IPS-18c (cell line): ENCODE results near the gene TVP23A.
A peak's percentile ranks its signal among the peaks of the same experiment; 100 is the strongest.

ENCODE experiments used
- H3K4me3 ChIP-seq: 2 replicates; pipeline ENCODE4 v1.7.0; 2013; ENCODE audit warnings: low read depth, mild to moderate bottlenecking, low read length, moderate library complexity; ENCODE audit not compliant: insufficient read depth
- H3K9me3 ChIP-seq: one replicate; pipeline ENCODE4 v1.6.1; 2013; ENCODE audit warnings: mild to moderate bottlenecking, low read length, moderate library complexity; ENCODE audit not compliant: control insufficient read depth, insufficient read depth

TVP23A gene

DNA sequence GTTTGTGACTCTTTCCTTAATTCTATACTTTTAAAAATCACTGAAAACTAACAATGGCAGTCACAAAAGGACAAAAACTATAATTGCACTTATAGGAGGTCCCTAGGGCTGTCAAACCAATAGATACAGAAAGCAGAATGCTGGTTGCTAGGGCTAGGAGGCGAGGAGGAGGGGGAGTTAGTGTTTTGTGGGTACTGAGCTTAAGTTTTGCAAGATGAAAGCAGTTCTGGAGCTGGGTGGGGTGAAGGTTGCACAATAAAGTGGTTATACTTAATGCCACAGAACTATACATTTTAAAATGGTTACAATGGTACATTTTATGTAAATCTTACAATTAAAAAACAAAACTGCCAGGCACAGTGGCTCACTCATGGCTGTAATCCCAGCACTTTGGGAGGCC, 47.7 kb downstream of the TVP23A start:
- Histone ChIP-seq H3K9me3 (no peaks in the 10 kb centered on the region), H3K4me3 (no peak overlapping the region)

GRCh38 chr16:10769381-10769780, 49.2 kb downstream of the TVP23A start:
- Histone ChIP-seq H3K9me3 (no peaks in the 10 kb centered on the region), H3K4me3 (no peak overlapping the region)

- Histone ChIP-seq H3K9me3 (no peaks in the 10 kb centered on the region), H3K4me3 (no peak overlapping the region)
Measured at GRCh38 chr16:10767127-10767526, 51.5 kb downstream of the TVP23A start.

DNA sequence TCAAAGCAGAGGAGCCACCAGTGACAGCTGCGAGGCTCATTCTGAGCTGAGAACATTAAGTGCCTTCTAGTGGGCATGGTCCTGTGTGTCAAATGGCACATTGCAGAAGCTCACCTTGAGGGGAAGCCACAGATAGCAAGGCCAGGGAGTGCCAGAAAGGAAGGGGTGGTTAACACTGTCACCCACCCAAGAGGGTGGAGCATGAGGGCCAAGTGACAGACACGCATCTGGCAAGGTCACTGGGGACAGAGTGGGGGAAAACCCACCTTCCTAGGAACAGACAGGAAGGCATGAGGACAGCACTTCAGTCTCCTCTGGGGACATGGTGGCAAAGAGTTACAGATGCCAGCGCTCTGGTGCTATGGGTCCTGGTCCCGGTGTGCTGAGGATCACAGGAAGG, 52.8 kb downstream of the TVP23A start:
- Histone ChIP-seq H3K4me3 (no peak overlapping the region), H3K9me3 (no peaks in the 10 kb centered on the region)

- Histone ChIP-seq H3K4me3 (no peak overlapping the region), H3K9me3 (peaks cover 2% of the 10 kb centered on the region)
Measured at GRCh38 chr16:10763456-10763855, 55.1 kb downstream of the TVP23A start.

DNA sequence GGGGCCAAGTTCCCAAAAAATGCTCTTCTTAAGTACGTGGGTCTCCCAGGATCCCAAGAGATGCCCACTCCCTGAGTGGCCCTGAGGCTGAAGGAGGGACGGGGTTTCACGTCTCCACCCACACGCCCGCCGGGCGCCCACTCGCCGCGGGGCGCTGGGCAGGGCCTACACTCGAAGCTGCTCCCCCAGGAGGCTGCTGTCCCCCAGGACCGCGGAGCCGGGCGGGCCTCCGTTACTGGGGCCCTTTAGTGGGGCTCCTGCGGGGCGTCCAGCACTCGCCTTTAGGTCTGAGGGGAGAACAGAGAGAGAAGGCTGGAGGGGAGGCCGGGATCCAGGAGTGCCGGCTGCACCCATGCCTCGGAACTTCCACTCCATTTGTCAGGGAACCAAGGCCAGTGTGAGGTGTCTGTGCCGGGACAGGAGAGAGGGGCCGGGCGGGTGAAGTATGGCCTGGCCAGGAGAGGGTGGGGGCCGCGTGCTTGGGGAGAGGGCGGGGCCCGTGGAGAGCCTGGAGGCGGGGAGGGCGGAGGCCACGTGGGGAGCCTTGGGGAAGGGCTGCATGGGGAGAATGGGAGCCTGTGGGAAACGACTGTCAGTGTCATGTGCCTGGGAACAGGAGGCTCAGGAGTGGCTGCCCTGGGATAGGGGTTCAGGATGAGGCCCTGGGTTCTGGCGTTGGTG, 56.1 kb downstream of the TVP23A start:
- Histone ChIP-seq H3K4me3 (no peak overlapping the region), H3K9me3 (peaks cover 2% of the 10 kb centered on the region)

DNA sequence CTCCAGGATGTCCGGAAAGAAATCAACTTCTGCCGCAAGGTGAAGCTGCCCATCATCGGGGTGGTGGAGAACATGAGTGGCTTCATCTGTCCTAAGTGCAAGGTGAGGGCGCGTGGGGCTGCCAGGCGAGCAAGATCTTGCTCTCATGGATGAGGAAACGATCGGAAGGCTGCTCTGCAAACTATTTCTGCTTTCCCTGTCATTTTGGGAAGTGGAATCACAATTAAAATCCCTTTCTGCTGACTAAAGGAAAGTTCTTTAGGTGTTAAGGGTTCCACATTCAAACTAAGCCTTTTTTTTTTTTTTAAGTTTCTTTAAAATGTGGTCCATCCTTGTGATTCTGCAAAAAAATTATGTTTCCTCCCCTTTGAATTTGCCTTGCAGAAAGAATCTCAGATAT, 57.2 kb downstream of the TVP23A start:
- H3K9me3 ChIP-seq, result peaks cover 2% of the 10 kb centered on the region
- H3K4me3 ChIP-seq, result no peak overlapping the region

- Histone ChIP-seq H3K9me3 (peaks cover 2% of the 10 kb centered on the region), H3K4me3 (no peak overlapping the region)
Measured at GRCh38 chr16:10760858-10761257, 57.7 kb downstream of the TVP23A start.

DNA sequence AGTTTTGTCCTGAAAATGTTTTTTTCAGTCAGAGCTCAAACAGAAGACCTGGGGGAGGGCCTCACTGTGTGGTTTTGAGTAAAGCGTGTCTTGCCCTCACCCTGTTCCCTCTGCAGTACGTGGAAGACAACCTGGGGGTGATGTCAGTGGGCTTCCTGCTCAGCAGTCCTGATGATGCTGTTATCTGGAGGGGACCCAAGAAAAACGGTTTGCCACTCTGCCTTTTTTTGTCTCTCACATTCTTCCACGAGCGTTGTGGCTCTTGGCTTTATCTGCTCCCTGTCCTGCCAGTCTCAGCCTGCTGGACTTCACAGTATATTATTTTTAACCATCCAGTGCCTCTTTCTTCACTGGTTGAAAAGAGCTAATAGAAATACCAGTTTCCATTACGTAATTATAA, 62.0 kb downstream of the TVP23A start:
- Histone ChIP-seq H3K9me3 (peaks cover 2% of the 10 kb centered on the region), H3K4me3 (no peak overlapping the region)

GRCh38 chr16:10754941-10755340, 63.7 kb downstream of the TVP23A start:
- Histone ChIP-seq H3K9me3 (peaks cover 2% of the 10 kb centered on the region), H3K4me3 (no peak overlapping the region)

GRCh38 chr16:10753670-10754069, 64.9 kb downstream of the TVP23A start:
- no peaks in the 10 kb centered on the region for H3K9me3 ChIP-seq
- no peak overlapping the region for H3K4me3 ChIP-seq

DNA sequence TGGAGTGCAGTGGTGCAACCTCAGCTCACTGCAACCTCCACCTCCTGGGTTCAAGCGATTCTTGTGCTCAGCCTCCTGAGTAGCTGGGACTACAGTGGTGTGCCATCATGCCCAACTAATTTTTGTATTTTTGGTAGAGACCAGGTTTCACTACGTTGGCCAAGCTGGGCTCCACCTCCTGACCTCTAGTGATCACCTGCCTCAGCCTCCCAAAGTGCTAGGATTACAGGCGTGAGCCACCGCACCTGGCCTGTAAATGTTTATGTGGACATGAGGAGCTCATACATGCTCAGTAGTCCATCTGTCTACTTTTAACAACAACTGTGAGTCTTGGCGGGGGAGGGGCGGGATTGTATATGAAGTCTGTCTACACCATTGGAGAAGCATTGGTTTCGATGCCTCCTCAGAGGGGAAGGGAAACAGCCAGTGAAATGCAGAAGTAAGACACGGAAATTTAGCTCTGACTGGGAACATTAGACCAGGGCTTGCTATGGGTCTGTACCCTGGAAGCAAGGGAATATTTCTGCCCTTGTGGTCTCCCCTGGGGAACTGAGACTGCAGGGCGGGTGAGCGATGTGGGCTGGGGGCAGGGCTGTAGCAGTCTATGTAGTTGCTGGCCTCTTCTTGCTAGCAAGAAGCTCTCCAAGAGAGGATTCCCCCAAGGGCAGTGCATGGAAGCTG, 65.6 kb downstream of the TVP23A start:
- no peak overlapping the region for H3K4me3 ChIP-seq
- no peaks in the 10 kb centered on the region for H3K9me3 ChIP-seq

DNA sequence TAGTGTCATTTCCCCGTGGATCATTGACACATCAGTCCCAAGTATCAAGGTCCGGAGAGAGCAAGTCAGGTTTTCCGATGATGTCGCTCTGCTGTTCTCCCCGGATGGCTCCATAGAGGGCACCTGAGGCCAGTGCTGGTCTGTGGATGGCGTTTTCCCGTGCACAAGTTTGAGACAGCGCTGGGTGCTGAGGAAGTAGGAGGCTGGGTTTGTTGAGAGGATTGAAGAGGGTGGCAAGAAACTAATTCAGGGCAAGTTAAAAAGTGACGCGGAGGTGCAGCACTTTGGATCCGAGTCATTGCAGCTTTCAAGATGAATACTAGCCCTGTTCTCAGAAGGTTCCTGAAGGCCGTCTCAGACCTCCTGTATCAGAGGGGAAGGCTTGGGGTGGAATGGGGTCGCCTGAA, 67.3 kb downstream of the TVP23A start:
- H3K4me3 ChIP-seq, result no peak overlapping the region
- H3K9me3 ChIP-seq, result no peaks in the 10 kb centered on the region

DNA sequence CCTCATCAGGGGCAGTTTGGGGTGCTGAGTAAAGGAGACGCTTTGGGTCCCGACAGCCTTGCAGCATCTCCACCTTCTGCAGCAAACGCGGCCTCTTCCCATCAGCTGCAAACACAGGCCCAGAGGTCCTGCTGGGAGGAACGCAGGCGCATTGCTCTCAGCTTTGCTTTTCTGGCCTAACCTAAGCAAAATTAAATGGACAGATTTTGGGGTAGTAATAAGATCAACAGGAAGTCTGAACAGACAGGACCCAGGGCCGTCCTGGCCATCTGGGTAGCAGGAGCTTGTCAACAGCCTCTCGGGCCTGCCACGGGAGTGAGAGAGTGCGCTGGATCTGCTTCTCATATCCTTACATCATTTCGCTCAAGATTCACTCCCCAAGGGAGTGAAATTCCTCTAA, 67.8 kb downstream of the TVP23A start:
- Histone ChIP-seq H3K4me3 (no peak overlapping the region), H3K9me3 (no peaks in the 10 kb centered on the region)

DNA sequence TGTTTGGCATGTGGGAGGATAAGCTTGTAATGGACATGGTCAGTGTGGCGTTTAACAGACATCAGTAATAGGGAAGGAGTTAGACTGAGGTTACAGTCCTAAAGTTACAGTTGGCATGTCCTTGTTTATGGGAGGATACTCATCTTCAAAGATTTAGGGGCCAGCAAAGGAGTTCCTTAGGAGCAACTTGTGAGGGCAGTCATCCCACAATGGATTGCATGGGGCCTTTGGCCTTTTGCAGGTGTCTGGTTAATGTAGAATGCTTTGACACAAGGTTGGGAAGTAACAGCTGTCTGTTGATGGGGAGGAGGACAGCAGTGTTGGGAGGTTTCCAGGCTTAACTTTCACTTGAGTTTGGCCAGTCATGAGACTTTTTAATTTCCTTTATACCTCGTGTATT, 72.8 kb downstream of the TVP23A start:
- H3K9me3 ChIP-seq, result no peaks in the 10 kb centered on the region
- no peak overlapping the region for H3K4me3 ChIP-seq

- H3K9me3 ChIP-seq, result no peaks in the 10 kb centered on the region
- peak overlapping the region; percentile 45 for H3K4me3 ChIP-seq
Measured at GRCh38 chr16:10744370-10745030, 74.1 kb downstream of the TVP23A start.

DNA sequence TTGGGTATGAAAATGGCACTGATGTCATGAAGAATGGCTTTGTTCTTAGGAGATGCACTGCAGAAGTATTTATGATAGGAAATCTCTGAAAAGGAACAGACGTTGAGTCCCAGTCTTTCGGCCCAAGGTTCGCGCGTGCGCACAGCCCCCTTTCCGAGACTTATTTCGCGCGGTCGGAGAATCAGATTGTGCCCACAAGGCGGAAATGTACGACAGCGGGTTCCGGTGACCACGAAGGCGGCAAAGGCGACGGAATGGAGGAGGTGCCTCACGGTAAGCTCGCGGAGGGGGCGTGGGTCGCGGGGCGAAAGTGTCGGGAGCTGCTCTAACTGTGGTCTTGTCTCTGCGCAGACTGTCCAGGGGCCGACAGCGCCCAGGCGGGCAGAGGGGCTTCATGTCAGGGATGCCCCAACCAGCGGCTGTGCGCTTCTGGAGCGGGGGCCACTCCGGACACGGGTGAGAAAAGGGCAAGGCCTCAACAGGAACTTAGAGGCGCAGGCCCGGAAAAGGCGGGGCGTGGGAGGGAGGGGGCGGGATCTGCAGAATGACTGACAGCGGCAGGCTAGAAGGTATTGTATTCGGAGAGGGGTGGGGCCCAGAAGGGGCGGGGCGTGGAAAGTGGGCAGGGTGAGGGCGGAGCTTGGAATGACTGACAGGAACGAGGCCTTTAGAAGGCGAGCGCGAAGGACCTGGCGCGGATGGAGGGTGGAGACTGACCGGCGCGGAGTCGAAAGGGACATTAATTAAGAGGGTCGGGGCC, 74.8 kb downstream of the TVP23A start, which contains the start of gene NUBP1:
TSS of gene NUBP1 (plus strand) at position 233 of the 760 bp plus-strand sequence. CDS start at position 255, 22 bp downstream.
- H3K4me3 ChIP-seq, result peak within 1 kb of the TSS; percentile 87

More for the DNA sequence above, 74.8 kb downstream of the TVP23A start, which contains the start of gene NUBP1:
- H3K9me3 ChIP-seq, result no peaks in the 10 kb centered on the region
